SU-DHL-6 (cell line): ENCODE measurements around the gene GLRA3.

Experiments used
- CTCF ChIP-seq: fragments of 200-600 bp; sonication (generic); IDR thresholded peaks from one replicate; pipeline ENCODE4 v1.5.1; 2017; ENCODE audit warnings: antibody characterized with exemption, mild to moderate bottlenecking, low read length, moderate library complexity; ENCODE audit not compliant: insufficient read depth, poor library complexity, severe bottlenecking
- EZH2phosphoT487 ChIP-seq: fragments of 200-600 bp; sonication (generic), shearing (Covaris generic); conservative IDR thresholded peaks from 2 replicates; pipeline ENCODE4 v1.6.1; 2018; ENCODE audit warnings: mild to moderate bottlenecking, antibody characterized with exemption, low read length, moderate library complexity, mixed read lengths

- TF ChIP-seq CTCF, result no peak
- TF ChIP-seq EZH2phosphoT487, result no peak
Measured at GRCh38 chr4:174590336-174590735, 238.7 kb downstream of the GLRA3 start.
